Stimulated activated CD4-positive, alpha-beta T cell treated with anti-CD3 and anti-CD28 coated beads, Interleukin-2, amount 100 ng/mL, for 24 hours (primary cell): ENCODE results near the gene SEMA3C.

Experiments used
- DNase-seq, 2 donors: peaks; one replicate each; pipeline ENCODE4 v3.0.0-alpha.2; 2020

Gene SEMA3C

DNA sequence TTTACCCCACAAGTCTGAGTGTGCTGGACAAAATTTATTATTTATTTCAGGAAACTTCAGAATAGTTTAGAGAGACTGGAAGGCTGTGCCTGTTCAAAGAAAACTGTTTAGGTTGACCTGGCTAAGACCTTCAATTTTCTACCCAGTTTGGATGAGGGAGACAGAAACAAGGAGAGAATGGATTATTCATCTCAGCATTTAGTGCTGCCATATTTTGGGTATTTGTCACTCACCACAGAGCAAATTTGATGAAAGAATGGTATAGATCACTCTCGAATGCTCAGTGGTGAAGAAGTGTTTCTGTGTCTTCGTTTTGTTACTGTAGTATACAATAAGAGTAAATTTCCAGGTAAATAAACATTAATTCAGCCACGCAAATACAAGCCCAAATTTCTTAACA is 71.8 kb downstream of the SEMA3C start:
- DNase-seq: no peak

DNA sequence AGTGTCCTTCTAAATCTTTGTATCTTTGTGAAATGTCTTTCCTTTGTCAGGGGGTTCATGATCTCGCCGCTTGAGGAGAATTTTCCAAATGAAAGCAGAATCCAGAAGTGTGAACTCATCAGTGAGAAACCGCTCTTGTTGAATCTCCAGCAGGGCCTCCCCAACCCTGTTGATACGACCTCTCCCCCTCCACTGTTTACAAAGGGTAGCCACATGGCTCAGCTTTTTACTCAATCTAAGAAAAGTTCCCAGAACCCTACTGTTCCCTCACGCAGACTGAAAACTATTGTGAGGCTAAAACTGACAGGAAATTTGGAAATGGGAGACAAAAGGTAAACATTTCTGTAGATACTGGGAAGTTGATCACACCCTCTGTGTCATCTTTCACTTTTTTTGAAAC is 73.9 kb downstream of the SEMA3C start:
- no peak for DNase-seq

DNA sequence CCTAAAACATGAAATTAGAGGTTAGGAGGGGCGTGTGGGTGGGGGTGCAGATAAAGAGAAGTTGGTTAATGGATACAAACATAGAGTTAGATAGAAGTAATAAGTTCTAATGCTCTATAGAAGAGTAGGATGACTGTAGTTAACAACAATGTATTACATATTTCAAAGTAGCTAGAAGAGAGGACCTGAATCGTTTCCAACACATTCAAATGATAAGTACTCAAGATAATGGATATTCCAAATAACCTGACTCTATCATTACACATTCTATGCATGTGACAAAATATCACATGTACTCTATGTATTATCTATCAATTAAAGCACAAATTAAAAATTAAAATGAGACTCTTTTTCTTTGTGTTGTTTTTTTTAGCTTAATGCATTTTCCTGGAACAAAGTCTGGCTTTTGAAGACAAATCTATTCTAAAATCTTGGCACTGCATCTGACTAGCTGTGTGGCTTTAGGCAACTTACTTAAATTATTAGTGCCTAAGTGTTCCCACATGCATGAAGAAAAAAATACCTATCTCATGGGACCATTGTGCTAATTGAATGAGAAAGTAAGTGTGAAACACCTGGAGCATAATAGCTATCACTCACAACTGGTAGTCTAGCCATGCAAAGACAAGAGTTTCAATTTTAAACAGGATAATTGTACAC is 75.7 kb downstream of the SEMA3C start:
- no peak for DNase-seq

DNA sequence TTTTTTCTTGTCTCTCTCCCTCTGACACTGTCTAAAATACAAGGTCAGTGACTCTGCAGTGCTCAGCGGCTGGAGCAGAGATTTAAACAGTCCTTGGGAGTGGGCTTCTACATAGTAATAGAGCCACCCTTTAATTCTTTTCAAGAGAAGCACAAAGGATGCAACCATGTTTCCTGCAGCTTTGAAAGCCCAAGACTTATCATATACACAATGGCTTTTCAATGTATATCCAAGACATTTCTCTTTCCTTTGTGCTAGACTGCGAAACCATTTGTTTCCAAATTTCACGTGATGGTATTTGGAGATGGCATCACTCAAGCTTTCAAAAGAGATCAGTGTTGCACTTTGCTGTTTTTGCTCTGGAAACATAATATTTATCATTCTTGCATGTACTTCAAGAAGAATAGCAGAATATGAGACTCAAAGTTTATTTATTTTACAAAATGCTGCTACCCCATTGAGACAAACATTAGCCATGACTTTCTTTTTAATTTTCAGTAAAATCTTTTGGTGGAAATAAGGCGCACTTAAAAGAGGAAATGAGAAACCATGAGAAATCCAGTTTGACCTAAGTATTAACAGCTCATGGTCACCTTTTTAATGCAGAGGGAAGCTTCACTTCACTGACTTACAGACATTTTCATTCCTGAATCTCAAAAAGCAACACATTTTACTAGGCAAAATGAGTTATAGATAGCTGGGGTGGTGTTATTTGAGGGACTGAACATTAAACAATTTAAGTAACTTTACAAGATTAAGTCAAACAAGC is 76.6 kb downstream of the SEMA3C start:
- DNase-seq: no peak

DNA sequence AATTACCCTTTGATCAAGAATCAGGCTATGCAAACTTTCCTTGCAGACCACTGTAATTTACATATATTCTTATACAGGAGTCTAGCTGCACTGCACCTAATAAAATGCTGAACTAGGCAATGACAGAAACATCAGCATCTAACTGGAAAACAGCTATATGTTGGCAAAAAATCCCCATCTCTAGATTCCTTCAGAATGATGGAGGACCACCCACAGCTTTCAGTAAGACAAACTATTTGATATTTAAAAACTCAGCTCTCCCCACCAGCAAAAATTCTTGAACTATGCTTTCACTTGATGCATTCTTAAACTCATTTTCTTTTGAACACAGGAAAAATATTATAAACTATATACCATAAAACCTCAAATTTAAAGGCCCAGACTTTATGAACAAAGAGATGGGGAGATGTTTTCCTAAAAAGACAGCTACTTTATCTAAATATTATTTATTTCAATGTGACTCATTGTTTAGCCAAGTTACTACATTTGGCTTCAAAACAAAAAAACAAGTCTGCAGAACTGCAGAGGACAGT is 77.4 kb downstream of the SEMA3C start:
- no peak for DNase-seq

DNA sequence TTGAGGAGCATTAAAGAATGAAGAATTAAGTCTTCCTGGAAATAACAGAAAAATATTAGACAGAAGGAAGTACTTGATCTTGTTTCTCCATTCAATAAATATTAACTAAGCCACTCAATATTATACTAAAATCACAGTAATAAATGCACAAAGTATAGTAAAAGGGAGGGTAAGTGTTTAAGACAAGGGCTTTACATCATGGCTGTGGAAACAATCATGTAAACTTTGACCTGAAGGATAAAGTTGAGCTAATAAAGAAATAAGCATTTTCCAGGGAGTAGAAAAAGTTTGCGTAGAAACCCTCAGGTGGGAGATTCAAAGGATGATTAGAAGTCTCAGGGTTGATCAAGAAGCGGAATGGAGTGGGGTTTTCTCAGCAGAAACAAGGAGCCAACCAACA is 78.2 kb downstream of the SEMA3C start:
- no peak for DNase-seq

DNA sequence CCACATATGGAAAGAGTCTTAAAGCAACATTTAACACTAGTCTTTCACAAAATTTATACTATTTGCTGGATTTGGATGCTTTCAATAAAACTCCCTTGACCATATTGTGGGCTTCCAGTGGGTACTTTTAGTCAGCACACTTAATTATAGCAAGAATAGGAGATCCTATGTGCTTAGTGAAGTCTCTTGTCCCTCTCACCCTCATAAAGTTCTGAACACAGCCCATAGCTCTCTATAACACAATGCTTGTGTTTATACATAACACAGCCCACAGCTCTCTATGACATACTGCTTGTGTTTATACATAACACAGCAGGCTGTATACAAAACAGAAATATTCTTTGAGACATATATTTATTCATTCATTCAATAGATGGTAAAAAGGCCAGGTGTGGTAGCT is 79.0 kb downstream of the SEMA3C start:
- no peak for DNase-seq

DNA sequence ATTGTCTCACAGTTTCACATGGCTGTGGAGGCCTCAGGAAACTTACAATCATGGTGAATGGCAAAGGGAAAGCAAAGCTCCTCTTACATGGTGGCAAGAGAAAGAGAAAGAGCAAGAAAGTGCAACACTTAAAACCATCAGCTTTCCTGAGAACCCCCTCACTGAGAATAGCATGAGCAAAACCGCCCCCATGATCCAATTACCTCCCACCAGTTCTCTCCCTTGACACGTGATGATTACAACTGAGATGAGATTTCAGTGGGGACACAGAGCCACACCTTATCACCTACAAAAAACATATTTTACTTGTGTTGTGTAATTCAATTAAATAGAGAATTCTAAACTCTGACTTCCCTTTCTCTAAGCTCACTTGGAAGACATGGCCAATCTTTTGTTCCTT is 80.2 kb downstream of the SEMA3C start:
- DNase-seq: no peak

DNA sequence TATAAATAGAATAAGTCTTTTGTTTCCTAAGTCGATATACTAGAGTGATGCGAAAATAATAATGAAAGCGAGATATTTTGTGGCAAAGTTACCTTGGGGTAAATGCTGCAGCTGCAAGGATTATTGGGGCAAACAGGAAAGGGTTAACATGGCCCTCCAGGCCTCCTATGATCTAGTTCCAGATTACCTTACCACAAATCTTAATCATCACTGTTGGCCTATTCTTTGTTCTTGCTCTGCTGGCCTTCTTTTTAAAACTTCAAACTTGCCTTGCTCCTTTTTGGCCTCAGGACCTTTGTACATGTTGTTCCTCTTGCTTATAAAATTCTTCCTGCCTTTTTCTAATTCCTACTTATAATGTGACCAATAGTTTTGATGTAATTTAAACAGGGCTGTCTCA is 81.5 kb downstream of the SEMA3C start:
- no peak for DNase-seq

DNA sequence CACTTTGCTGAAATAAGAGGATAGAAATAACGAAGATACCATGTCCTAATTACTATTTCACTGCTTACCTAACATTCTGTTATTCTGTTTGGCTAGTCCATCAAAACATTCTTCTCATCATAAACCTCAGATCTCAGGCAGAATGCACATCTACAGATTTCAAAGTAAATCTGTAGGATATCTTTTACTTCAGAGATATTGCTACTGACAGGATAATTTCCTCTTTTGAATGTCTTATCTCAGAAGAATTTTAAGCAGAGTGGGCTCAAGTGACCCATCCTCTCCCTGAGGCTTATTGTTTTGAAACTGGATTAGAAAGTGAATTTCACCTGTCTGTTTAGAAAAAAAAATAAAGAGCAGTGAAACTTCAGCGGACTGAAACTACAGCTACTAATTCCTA is 83.6 kb downstream of the SEMA3C start:
- DNase-seq: no peak

DNA sequence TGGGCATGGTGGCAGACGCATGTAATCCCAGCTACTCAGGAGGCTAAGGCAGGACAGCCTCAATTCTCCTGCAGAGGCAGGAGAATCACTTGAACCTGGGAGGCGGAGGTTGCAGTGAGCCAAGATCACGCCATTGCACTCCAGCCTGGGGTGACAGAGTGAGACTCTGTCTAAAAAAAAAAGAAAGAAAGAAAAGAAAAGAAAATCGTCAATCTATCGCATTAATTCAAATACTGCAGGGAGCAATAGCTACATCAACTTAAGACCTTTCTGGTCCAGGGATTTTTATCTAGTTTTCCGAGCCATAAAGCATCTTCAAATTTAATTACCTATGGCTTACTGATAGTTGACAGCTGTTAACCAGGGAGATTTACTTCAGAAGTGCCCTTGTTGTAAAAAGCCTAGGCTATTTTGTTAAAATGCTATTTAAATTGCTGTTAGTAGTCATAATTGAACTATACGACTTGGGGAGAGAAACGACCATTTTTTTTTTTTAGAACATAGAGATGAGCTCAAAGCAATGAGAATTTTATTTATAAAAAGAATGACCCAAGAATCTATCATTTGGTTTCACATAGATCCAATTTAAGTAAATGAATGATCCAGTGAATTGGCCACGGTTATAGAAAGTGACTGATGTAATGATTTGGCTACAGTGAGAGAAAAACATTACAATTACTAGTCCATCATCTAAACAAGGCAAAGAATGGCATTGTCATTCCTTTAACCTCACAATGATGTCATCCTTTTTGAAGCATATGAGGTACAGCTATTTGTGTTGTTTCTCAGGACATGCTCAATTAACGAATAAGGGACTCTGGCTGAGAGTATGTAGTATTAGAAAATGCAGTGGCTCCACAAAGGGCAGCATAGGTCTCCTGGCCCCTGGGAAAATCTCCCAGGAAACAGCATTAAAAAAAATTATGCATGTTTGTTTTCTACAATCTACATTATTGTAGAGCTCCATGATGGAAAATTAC is 85.3 kb downstream of the SEMA3C start:
- DNase-seq: no peak

DNA sequence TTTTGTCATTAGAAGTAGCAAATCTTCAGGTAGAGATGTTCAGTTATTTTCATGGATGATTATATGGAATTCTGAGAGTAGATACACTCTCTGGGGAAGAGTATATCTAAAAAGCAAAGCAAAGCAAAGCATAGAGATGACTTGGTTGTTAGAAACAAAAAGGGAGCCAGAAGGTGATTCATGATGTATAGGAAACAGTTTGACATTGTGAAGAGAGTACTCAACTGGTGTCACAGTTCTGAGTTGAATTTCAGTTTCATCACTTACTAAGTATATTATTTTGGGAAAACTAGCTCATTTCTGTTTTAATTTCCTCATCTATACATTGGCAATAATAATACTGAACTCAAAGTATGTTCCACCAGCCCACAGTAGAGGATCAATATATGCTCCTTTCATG is 86.8 kb downstream of the SEMA3C start:
- no peak for DNase-seq

DNA sequence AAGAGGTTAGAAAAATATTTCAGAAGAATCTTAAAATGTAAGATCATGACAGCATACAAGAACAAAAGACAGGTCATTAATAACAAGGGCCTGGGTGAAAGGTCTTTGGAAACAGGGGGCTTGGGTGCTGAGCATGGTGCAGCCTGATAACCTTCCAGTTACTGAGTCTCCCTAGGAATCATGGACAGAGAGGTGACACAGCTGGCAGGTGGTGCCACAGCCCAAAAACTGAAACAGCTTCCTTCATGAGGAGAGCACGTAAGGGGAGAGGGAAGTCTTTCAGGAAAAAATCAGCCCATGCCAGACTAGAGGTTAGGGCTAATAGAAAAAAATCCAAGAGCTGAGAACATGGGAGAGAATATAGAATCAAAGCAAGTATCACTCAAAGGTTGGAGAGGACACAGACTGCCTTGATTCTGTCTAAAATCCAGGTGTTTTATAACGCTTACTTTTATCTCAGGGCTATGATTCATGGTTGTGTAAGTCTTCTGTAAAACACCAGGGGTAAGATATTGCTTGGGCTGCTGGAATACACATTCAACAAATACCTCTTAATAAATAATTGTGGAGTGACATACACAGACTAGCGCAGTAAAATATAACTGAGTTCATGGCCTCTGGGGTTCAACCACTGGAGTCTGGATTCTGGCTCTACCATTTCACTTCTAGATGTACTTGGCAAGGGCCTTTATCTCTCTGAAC is 88.1 kb downstream of the SEMA3C start:
- DNase-seq: no peak

DNA sequence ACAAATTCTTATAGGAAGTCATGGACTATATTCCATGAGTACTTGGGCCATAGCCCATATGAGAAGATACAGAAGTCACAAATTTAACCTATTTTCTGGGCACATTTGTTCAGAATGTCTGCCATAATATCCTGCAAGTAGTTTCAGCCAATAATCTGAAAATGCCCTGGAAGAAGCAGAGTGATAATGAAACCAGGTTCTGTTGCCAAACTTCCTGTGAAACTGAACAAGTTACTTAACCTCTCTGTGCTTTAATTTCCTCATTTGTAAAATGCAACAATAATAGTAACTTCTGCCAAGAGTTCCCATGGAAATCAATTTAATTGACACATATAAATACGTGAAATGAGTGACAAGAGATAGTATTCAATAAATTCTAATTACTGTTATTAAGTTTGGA is 88.8 kb downstream of the SEMA3C start:
- no peak for DNase-seq

DNA sequence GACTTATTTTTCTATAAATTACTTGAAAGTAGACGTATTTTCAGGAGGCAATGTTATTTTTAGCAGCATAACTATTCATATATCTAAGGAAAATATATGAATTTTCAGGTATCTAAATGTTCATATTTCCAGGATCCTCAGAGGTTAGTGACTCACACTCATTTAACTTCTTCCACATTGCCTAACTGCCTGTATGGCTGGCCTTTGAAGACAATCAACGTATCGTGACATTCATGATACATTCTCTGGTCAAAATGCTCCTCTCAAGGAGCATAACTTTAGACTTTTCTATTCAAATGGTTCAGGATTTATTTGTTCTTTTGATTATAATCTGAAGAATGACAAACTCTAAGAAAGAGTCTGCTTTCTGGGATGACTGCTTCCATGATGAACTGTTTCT is 89.3 kb downstream of the SEMA3C start:
- DNase-seq: no peak

DNA sequence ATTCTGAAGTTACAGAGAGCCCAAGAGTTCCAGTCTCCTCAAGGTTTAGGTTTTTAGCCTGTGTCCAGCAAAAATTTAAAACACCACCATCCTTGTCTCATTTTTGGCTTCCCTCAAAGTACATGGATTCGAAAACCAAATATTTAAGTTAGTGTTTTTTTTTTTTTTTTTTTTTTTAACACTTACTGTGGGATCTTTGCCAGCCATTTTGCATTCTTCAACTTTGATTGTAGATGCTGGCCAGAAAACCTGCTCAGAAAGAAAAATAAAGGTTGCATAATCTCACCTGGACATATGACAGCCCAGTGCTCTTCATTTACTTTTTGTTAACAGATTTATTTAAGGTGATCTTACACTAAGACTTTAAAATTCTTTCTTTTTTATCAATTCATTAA is 91.6 kb downstream of the SEMA3C start:
- DNase-seq: no peak

DNA sequence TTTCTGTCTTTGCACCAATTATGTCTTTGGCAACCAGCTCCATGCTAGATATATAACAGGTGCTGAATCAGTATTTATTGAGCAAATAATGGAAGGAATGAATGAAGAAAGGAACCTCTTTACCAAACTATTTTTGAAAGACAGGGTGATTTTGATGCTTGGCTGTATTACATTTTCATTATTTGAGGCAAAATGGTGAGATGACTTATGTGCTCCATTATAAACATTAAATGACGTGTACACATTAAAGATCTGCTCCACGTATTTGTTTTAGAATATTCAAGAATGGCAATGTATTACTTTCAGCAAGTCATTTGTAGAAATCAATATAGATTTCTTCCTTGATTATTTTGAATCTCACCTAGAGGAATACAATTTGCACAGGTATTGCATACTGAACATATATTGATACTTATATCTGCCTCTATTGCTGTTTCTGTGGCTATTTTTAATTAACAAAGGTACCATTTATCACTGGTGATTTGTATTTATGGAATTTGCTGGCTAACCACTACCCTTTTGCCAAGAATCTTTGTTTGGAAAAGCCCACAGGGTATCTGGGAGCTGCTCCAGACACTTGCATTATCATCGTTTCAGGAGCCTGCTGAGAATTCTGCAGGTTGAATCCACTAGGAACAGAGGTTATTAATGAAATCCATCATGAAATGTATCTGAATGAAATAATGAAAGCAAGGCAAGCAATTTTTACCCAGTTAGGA is 92.2 kb downstream of the SEMA3C start:
- DNase-seq: no peak

DNA sequence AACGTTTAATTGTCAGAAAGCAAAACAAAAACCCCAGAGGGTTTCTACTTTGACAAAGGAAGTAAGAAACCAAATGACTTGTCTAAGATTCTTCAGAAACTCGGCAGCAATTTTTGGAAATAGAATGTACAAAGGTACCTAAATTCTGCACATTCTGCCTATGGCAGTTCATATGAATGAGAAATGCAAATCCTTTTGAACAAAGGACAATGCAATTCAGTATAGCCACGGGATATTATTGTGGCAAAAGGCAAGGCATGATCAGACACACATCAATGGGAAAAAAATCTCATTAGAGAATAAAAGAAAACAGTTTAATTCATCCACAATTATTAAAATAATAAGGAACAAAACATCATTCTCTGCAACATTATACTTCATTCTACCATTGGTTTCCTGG is 93.4 kb downstream of the SEMA3C start:
- no peak for DNase-seq

DNA sequence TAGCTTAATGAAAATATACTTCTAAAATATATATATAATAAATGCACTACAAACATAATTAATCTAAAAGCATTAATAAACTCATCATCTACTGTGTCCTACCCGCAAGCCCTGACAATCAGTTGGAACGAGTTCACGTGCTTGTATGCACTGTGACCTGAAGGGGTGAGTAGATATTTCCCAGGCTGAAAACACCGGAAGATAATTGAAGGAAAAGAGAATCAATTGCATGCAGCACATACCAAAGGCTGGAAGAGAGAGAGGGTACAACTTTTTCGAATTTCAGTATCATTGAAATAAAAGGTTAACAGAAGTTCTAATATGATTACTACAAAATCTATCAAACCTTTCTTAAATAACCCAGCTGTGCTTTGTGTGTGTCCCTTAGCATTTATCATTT is 94.6 kb downstream of the SEMA3C start:
- no peak for DNase-seq

DNA sequence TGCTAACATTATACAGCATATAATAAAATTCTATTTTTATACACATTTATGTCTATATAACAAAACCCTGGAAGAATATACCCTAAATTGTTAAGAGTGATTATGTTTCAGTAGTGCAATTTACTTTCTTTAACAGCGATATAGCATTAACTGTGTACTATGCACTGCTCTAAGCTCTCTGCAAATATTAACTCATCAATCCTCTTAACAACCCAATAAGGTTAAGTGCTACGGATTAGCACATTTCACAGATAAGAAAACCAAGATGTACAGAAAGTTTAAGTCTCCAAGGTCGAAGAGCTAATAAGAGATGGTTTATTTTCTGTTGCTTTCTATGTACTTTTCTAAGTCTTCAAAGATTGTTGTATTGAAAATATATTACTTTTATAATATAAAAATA is 95.8 kb downstream of the SEMA3C start:
- DNase-seq: no peak

DNA sequence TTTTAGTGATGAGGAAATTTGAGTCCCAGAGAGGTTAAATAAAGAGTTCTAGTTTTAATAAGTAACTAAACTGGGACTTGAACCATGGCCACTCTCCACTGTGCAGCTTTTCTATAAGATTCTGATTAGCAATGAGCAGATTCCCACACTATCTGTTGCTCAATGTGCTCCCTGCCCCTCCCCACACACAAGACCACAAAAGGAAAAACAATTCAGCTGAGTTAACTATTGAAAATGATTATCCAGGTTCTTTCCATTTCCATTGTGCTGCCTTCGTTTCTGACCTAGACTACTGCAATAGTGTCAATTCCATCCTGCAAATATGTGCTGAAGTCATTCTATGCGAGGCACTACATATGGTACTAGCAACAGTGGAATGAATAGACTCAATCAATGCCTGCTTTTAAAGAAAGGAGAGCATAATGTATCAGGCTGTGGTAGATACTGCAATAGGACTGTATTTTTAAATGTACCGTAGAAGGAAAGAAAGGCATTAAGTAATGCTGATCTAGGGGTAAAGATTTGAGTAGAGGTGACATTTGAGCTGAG is 97.0 kb downstream of the SEMA3C start:
- no peak for DNase-seq

DNA sequence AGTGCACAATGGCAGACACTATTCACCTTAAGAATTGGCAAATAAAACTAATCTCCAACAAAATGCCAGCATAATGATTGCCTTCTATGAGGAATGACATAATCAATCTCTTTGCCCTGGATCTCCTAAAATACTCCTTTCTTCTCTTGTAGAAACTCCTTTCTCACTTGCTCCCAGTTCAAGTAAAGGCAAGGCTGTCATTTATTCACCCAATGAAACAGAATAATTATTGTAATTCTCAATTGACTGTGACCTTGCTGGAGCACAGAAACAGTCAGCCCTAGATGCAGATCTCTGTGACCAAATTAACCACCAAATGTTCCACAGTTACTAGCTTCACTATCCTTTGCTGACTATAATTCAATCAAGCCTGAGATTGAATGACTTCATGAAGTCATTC is 99.3 kb downstream of the SEMA3C start:
- DNase-seq: no peak
